T-helper 9 cell (primary cell): ENCODE measurements around the gene STK32C.

Experiments used
- DNase-seq: peaks from one replicate; pipeline ENCODE4 v3.0.0-alpha.2; 2020

STK32C gene

DNA sequence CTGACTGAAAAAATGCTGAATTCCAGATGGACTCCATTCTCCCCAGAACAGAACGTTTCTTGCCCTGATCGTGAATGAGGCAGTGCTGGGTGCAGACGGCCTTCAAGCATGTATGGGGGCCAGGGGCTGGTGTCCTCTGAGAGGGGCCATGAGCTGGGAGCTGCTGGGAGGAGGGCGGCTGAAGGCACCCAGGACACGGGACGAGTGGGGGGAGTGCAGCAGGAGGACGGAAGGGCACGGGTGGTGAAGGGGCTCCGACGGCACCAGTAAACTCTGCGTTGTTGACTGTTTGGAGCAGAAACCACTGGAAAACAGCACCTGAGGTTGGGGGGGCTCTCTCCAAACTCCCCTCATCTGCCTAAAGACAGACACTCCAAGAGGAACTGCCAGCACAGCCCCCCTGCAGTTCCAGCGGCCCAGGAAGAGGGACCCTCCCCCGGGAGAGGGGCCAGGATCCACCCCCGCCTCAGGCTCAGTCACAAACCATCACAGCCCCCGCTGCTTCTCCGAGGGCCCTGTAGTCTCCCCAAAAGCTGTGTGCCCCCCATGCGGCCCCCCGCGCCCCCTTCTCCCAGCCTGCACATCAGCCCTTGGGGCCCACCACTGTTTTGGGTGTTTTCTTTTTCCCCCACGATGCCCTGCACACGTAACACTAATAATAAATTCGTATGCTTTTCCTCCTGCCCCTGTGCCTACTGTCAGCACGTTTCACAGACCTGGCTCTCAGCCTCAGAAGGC lies 65.5 kb downstream of the STK32C start:
- no peak for DNase-seq

DNA sequence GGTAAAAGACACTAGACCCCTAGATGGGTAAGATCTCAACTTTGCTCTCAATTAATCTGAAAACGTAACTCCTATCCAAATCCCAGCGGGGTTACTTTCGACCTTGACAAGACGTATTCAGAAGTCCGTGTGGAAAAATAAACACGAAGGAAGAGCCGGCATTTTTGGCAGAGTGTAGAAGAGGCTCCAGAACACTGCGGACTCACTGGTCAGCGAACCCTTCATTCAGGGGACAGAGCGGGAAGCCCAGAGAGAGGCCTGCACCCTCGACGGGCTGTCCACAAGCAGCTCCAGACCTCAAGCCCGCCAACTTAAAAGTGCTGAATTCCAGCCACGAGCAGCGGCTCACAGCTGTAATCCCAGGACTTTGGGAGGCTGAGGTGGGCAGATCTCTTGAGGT lies 66.3 kb downstream of the STK32C start:
- DNase-seq = no peak

DNA sequence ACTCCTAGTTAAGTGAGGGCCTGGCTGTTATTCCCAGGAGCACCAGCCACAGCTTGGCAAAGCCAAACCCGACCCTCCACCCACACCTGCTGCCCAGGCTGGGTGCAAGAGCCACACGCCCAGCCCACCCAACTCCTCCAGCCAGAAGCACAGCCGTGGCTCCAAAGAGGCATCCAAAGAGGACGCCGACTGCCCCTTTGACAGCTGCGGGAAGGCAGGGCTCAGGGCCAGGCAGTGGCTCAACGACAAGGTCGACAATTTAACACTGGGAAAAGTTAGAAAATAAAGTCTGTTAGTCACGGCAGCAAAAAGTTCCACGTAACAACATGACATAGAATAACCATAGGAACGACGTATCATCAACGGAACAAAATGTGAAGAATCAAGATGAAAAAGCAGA lies 66.7 kb downstream of the STK32C start:
- DNase-seq = no peak

GRCh38 chr10:132240581-132240980 lies 67.2 kb downstream of the STK32C start:
- no peak for DNase-seq

- DNase-seq = no peak
These were observed 67.6 kb downstream of the STK32C start for GRCh38 chr10:132240156-132240555.

GRCh38 chr10:132239126-132240031 lies 68.4 kb downstream of the STK32C start:
- no peak for DNase-seq

DNA sequence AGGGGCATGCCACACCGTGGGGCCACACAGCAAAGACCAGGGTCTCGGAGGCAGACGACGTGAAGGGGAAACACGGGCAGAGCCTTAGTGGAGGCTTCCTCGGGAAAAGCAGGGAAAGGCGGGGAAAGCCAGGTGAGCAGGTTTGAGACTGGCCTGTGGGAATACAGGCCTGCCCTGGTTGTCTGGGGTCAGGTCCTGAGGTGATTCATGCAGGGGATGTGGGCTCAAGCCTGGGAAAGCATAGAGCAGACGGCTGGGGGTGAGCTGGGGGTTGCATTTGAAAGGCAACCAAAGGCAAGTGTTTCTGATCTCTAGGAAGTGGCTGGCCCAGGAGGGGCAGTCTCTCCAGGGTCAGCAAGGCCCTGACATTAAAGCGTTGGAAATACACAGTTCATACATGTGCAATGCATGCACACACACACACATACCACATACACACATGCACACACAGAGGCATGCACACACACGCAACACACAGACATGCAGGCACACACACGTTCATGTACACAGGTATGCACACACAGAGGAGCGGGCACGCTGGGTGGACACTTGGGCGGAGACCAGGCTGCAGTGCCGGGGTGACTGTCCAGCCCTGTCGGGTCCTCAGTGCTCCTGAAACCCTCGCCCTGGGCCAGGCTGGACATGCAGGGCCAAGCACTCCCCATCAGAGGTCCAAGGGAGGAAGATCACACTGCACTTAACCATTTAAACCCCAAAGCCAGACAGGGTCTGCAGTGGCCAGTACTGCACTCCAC lies 69.2 kb downstream of the STK32C start:
- no peak for DNase-seq

DNA sequence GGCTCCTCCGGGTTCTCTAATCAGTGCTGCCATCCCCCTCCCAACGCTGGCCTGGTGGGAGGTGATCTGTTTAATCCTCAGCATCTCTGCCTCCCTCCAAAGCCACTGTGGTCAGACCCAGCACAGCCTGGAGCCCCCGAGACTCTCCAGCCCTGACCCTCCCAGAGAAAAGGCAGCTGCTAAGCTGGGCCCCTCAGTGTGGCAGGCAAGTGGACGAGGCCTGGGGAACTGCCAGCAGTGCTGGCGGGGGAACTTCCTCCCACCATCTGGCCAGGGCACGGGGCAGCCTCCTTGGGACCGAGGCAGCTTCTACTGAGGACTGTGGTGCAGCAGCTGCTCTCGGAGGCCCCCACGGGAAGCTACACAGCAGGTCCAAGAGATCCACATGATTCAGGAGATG lies 69.9 kb downstream of the STK32C start:
- DNase-seq = no peak

- no peak for DNase-seq
These were observed 70.4 kb downstream of the STK32C start for GRCh38 chr10:132237396-132237795.

GRCh38 chr10:132236881-132237280 lies 70.9 kb downstream of the STK32C start:
- DNase-seq = no peak

- DNase-seq = no peak
These were observed 71.6 kb downstream of the STK32C start for GRCh38 chr10:132236161-132236560.

DNA sequence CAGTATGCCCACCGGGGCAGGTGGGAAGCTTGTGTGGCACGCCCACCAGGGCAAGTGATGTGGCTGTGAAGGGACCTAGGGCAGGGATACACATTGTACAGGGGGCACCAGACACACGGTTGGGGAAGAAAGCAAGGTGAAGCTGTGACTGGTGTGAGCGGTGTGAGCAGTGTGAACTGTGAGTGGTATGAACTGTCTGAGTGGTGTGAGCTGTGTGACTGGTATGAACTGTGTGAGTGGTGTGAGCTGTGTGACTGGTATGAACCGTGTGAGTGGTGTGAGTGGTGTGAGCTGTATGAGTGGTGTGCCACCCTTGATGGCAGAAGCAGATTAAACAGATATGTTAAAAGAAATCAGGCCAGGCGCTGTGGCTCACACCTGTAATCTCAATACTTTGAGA lies 72.9 kb downstream of the STK32C start:
- no peak for DNase-seq

DNA sequence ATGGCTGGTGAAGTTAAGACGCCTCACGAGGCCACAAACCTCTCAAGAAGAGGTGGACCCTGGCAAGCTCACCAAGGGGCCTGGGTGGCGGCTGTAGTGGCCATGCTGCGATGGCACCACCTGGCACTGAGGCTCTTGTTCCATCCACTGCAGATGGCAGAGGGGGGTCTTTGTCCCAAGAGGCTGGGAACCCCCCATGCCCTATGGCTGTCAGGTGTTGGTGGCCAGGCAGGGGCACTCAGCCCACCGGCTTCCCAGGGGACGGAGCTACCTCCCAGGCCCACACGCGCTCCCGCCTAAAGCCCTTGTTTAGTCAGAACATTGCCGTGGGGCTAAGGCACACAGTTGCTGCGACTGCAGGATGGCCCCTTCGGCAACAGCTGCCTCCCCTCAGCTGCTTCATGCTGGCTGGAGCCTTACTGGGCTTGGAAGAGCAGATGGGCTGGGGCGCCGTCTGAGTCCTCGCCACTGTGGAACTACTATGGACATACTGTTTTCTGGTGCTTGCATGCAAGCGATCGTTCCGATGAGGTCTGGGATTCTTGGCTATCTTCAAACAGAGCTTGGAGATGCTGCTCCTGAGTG lies 74.2 kb downstream of the STK32C start:
- no peak for DNase-seq

- no peak for DNase-seq
These were observed 74.8 kb downstream of the STK32C start for GRCh38 chr10:132232981-132233380.

DNA sequence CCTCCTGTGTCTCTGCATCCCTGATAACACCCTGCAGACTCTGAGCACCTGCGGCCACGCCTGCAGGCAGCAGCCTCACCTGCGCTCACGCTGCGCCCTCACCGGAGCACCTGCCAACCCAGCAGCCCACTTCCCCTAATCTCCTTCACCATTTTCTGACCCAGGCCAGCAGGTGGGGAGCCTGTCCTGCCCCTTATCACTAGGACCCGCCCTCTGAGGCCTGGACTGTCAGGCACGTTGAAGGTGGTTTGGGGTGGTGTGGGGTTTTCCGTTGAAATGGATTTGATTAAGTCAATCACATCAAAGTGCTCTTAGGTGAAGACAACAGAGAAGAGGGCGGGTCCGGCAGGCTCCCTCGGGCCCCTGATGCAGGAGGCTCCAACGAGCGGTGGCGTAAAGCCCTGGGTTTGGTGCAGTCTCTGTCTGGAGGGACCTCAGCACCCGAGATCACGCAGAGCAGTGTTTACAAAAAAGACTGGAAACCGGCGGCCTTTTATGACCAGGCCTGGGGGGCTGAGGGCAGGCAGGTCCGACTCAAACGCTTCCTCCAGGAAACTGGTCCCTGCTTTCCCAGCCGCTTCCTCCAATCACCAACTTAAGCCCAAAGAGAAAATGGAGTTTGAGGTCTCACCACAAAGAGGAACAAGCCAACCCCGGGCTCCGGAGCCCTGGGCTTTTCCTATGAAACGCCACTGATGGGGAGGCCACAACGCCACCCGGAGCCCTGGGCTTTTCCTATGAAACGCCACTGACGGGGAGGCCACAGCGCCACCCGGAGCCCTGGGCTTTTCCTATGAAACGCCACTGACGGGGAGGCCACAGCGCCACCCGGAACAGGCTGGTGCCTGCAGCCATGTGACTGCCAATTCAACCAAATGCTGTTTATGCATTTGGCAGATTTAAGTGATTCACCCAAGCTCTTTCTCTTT lies 75.5 kb downstream of the STK32C start:
- no peak for DNase-seq

GRCh38 chr10:132231656-132232022 lies 76.1 kb downstream of the STK32C start:
- no peak for DNase-seq

DNA sequence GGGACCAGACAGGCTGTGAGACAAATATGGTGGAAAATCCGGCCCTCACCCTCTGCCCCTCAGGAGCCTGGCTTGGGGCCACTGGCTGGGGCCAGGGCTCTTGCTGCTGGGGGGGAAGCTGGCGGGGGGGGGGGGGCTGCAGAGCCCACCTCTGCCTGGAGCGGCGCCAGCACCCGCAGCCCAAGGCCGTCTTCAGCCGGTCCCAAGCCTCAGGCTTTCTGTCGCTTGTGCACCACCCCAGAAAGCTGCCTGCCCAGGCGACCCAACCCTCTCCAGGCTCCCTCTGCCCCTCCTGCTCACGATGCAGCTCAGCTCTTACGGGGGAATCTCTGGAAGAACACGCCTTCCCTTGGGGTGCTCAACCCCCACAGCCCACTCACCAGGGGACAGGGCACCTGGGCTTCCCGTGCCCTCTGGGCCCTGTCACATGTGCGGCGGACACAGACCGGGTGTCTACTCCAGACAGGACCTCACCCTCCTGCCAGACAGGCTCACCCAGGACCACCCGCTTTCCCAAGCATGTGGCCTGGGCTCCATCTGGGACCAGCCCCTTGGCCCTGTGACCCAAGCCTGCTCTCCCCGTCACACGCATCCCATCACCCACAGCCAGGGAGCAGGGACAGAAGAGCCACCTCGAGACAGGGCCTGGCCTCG lies 77.1 kb downstream of the STK32C start:
- no peak for DNase-seq

GRCh38 chr10:132229834-132230556 lies 77.8 kb downstream of the STK32C start:
- DNase-seq = no peak

- no peak for DNase-seq
These were observed 78.7 kb downstream of the STK32C start for GRCh38 chr10:132229096-132229495.

- DNase-seq = no peak
These were observed 79.1 kb downstream of the STK32C start for GRCh38 chr10:132228616-132229015.
